CD4-positive, alpha-beta T cell treated with Interleukin-17A for 4 hours (primary cell): ENCODE results near the gene FAM240B.

ENCODE experiments used
- DNase-seq: peaks from one replicate; pipeline ENCODE4 v3.0.0-alpha.2; 2020; ENCODE audit warnings: mixed read lengths

The FAM240B gene

GRCh38 chr9:38720083-38720745 lies at the start of gene FAM240B:
Gene FAM240B (minus strand): TSS chr9:38720133. CDS start chr9:38703999, 16,134 bp downstream.
- no peak for DNase-seq

GRCh38 chr9:38768351-38768761 lies 48.4 kb upstream of the FAM240B start:
- no peak for DNase-seq

- DNase-seq: no peak
These were observed 45.2 kb upstream of the FAM240B start for GRCh38 chr9:38765101-38765500.

GRCh38 chr9:38761999-38762398 lies 42.1 kb upstream of the FAM240B start:
- no peak for DNase-seq

- DNase-seq: no peak
These were observed 41.4 kb upstream of the FAM240B start for GRCh38 chr9:38761339-38761738.

- no peak for DNase-seq
These were observed 36.8 kb upstream of the FAM240B start for GRCh38 chr9:38756702-38757101.

- no peak for DNase-seq
These were observed 28.0 kb upstream of the FAM240B start for GRCh38 chr9:38747941-38748340.

GRCh38 chr9:38747067-38747466 lies 27.1 kb upstream of the FAM240B start:
- no peak for DNase-seq

GRCh38 chr9:38746303-38746702 lies 26.4 kb upstream of the FAM240B start:
- DNase-seq: no peak

GRCh38 chr9:38744484-38744883 lies 24.6 kb upstream of the FAM240B start:
- no peak for DNase-seq

- DNase-seq: no peak
These were observed 17.3 kb upstream of the FAM240B start for GRCh38 chr9:38737246-38737645.

GRCh38 chr9:38734831-38735230 lies 14.9 kb upstream of the FAM240B start:
- DNase-seq: no peak

- DNase-seq: no peak
These were observed 13.6 kb upstream of the FAM240B start for GRCh38 chr9:38733503-38733902.

- no peak for DNase-seq
These were observed 13.0 kb upstream of the FAM240B start for GRCh38 chr9:38732885-38733284.

- no peak for DNase-seq
These were observed 7.6 kb upstream of the FAM240B start for GRCh38 chr9:38727497-38728001.

- DNase-seq: no peak
These were observed 4.8 kb upstream of the FAM240B start for GRCh38 chr9:38724754-38725153.

- no peak for DNase-seq
These were observed 1.8 kb downstream of the FAM240B start for GRCh38 chr9:38718148-38718547.

- DNase-seq: no peak
These were observed 4.2 kb downstream of the FAM240B start for GRCh38 chr9:38715684-38716083.

GRCh38 chr9:38713426-38713825 lies 6.5 kb downstream of the FAM240B start:
- DNase-seq: no peak

GRCh38 chr9:38708759-38709158 lies 11.2 kb downstream of the FAM240B start:
- DNase-seq: no peak

GRCh38 chr9:38707885-38708637 lies 11.9 kb downstream of the FAM240B start:
- DNase-seq: no peak

- DNase-seq: no peak
These were observed 13.4 kb downstream of the FAM240B start for GRCh38 chr9:38706493-38706892.

GRCh38 chr9:38705917-38706316 lies 14.0 kb downstream of the FAM240B start:
- no peak for DNase-seq

- DNase-seq: no peak
These were observed 19.2 kb downstream of the FAM240B start for GRCh38 chr9:38700695-38701094.
